ENCODE measurements around the gene SLC25A25. TPM values are rescaled to one million over a fixed set of nuclear protein-coding genes. Genes with fewer than 3 reads are reported as not detected.

Gene SLC25A25
- total RNA-seq, 1 donor from 2014 or later: 33.0 TPM

DNA sequence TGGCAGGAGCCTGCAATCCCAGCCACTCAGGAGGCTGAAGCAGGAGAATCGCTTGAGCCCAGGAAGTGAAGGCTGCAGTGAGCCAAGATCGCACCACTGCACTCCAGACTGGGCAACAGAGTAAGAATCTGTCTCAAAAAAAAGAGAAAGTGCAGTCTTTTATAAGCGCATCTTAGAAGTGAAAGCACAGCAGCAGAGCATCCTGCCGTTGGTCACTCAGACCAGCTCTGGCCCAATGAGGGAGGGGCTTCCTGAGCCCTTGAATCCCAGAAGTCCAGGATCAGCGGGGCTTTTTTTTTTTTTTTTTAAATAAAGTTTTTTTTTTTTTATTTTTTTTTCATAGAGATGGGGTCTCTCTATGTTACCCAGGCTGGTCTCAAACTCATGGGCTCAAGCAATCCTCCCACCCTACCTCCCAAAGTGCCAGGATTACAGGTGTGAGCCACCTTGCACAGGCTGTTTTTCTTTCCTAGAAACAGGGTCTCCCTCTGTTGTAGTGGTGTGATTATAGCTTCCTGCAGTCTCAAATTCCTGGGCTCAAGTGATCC is 43.2 kb upstream of the SLC25A25 start:
- no peak overlapping the region for H3K4me3 Mint-ChIP-seq (ENCODE audit: unreplicated experiment)
- H3K27ac Mint-ChIP-seq (ENCODE audit: unreplicated experiment): no peak overlapping the region
- H3K9me3 Mint-ChIP-seq (ENCODE audit: unreplicated experiment): no peaks in the 10 kb centered on the region
- DNase-seq: no peak
- peaks cover 3% of the 10 kb centered on the region for H3K27me3 Mint-ChIP-seq (ENCODE audit: unreplicated experiment)
- no peaks in the 10 kb centered on the region for H3K36me3 Mint-ChIP-seq (ENCODE audit: unreplicated experiment)
- H3K4me1 Mint-ChIP-seq (ENCODE audit: low read depth, unreplicated experiment): no peaks in the 10 kb centered on the region
- TF ChIP-seq, protein P1, sequence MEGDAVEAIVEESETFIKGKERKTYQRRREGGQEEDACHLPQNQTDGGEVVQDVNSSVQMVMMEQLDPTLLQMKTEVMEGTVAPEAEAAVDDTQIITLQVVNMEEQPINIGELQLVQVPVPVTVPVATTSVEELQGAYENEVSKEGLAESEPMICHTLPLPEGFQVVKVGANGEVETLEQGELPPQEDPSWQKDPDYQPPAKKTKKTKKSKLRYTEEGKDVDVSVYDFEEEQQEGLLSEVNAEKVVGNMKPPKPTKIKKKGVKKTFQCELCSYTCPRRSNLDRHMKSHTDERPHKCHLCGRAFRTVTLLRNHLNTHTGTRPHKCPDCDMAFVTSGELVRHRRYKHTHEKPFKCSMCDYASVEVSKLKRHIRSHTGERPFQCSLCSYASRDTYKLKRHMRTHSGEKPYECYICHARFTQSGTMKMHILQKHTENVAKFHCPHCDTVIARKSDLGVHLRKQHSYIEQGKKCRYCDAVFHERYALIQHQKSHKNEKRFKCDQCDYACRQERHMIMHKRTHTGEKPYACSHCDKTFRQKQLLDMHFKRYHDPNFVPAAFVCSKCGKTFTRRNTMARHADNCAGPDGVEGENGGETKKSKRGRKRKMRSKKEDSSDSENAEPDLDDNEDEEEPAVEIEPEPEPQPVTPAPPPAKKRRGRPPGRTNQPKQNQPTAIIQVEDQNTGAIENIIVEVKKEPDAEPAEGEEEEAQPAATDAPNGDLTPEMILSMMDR (IDR thresholded peaks at IDR 0.05; ENCODE audit: partially characterized antibody, unreplicated experiment): no peak

DNA sequence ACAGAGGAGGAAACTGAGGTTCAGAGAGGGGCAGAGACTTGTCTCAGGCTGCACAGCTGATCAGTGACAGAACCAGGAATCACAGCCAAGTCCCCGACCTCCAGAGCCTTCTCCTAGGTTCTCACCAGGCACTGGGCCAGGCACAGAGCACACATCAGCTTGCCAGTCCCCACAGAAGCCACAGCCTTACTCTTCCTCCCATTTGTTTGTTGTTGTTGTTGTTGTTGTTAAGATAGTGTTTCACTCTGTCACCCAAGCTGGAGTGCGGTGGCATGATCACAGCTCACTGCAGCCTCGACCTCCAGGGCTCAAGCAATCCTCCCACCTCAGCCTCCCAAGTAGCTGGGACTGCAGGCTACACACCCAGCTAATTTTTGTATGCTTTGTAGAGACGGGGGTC is 42.3 kb upstream of the SLC25A25 start:
- Mint-ChIP-seq H3K4me3 (ENCODE audit: unreplicated experiment) (no peak overlapping the region), H3K36me3 (ENCODE audit: unreplicated experiment) (no peaks in the 10 kb centered on the region), H3K27ac (ENCODE audit: unreplicated experiment) (no peak overlapping the region), H3K9me3 (ENCODE audit: unreplicated experiment) (no peaks in the 10 kb centered on the region), H3K27me3 (ENCODE audit: unreplicated experiment) (peaks cover 3% of the 10 kb centered on the region), H3K4me1 (ENCODE audit: low read depth, unreplicated experiment) (no peaks in the 10 kb centered on the region)
- no peak for DNase-seq
- TF ChIP-seq, protein P1 (IDR thresholded peaks at IDR 0.05; ENCODE audit: partially characterized antibody, unreplicated experiment): no peak

DNA sequence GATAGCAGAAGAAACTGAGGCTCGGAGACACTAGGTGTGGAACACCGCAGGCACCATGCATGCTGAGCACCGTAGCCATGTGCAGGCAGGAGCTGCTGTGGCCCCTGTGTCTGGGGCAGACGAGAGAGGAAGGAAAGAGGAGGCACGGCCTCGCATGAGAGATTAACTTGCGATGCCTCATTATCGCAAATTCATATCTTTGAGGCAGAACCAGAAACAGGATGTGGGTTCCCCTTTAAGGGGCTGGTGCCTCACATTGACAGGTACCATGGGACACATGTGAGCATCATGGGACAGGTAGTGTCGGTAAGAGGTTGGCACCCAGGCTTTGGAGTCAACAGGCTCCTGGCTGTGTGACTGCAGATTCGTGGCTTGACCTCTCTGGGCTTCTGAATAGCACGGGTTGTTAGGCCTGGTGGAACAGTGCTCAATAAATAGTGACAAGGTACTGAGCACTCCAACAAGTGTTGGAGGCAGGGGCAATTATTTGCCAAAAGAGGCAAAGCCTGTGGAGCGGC is 41.7 kb upstream of the SLC25A25 start:
- no peak for DNase-seq
- Mint-ChIP-seq H3K4me1 (ENCODE audit: low read depth, unreplicated experiment) (no peaks in the 10 kb centered on the region), H3K27me3 (ENCODE audit: unreplicated experiment) (peaks cover 3% of the 10 kb centered on the region), H3K27ac (ENCODE audit: unreplicated experiment) (no peak overlapping the region), H3K9me3 (ENCODE audit: unreplicated experiment) (no peaks in the 10 kb centered on the region), H3K36me3 (ENCODE audit: unreplicated experiment) (no peaks in the 10 kb centered on the region), H3K4me3 (ENCODE audit: unreplicated experiment) (no peak overlapping the region)
- TF ChIP-seq, protein P1 (IDR thresholded peaks at IDR 0.05; ENCODE audit: partially characterized antibody, unreplicated experiment): no peak

DNA sequence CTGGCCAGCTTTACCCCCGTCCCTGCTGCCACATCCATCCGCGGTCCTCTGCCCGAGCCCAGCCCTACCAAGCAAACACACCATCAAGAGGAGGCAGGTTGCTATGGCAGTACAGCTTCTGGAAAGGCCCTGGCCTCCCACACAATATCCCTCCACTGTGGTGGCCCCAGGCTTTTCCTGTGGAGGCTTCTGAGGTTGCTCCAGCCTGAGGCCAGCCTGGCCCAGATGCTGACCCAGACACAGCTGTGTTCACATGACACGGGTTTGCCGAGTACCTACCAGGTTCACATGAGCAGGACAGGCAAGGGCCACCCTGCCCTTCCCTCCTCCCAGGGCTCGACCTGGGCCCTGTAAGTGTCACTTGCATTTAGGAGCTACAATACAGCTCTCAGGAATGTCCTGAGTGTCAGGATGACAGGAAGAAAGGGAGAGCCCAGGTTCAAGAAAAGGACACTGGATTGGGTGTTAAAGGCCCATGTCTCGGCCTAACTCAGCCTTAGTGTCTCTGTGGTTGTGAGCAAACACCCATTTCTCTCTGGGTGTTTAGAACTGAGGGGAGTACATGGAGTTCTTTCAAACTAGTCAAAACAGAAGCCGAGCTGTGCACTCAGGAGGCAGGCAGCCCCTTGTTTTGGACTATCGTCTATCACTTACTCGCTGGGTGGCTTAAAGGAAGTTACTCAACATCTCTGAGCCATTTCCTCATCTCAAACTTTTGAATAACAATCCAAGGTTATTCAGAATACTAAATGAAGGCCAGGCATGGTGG is 41.1 kb upstream of the SLC25A25 start:
- Mint-ChIP-seq H3K36me3 (ENCODE audit: unreplicated experiment) (no peaks in the 10 kb centered on the region), H3K9me3 (ENCODE audit: unreplicated experiment) (no peaks in the 10 kb centered on the region), H3K4me3 (ENCODE audit: unreplicated experiment) (no peak overlapping the region), H3K27ac (ENCODE audit: unreplicated experiment) (no peak overlapping the region), H3K4me1 (ENCODE audit: low read depth, unreplicated experiment) (no peaks in the 10 kb centered on the region), H3K27me3 (ENCODE audit: unreplicated experiment) (peaks cover 3% of the 10 kb centered on the region)
- TF ChIP-seq, protein P1 (IDR thresholded peaks at IDR 0.05; ENCODE audit: partially characterized antibody, unreplicated experiment): no peak
- no peak for DNase-seq

DNA sequence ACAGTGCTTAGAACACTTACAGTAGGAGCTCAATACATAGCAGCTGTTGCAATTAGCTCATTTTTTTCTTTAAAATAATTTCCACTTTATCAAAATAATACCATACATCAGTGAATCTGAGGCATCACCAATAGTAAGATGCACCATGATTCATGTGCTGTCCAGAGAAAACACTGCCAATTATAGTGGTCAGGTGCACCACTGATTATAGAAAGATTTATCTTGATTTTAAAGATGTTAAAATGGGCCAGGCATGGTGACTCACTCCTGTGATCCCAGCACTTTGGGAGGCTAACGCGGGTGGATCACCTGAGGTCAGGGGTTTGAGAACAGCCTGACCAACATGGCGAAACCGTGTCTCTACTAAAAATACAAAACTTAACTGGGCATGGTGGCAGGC is 40.3 kb upstream of the SLC25A25 start:
- no peak overlapping the region for H3K4me3 Mint-ChIP-seq (ENCODE audit: unreplicated experiment)

More for the DNA sequence above, 40.3 kb upstream of the SLC25A25 start:
- H3K36me3 Mint-ChIP-seq (ENCODE audit: unreplicated experiment): no peaks in the 10 kb centered on the region
- no peaks in the 10 kb centered on the region for H3K9me3 Mint-ChIP-seq (ENCODE audit: unreplicated experiment)
- no peak overlapping the region for H3K27ac Mint-ChIP-seq (ENCODE audit: unreplicated experiment)
- peaks cover 3% of the 10 kb centered on the region for H3K27me3 Mint-ChIP-seq (ENCODE audit: unreplicated experiment)
- TF ChIP-seq, protein P1 (IDR thresholded peaks at IDR 0.05; ENCODE audit: partially characterized antibody, unreplicated experiment): no peak
- no peaks in the 10 kb centered on the region for H3K4me1 Mint-ChIP-seq (ENCODE audit: low read depth, unreplicated experiment)
- no peak for DNase-seq

All from glutamatergic neuron (in vitro differentiated cells).